ENCODE measurements around the gene RHBDL1. TPM values are rescaled to one million over a fixed set of nuclear protein-coding genes. Genes with fewer than 3 reads are reported as not detected.

RHBDL1 gene
- total and polyA plus RNA-seq, 10 of the 15 experiments (the other 5 are each of a cell fraction or from before 2014, with no cell fraction given): 0.04 to 1.3 (median 0.65) TPM; not detected in 5

- Histone ChIP-seq H3K9me3 (replicated peaks; ENCODE audit: control insufficient read depth, insufficient read depth, low read length) (no peaks in the 10 kb centered on the region), H3K4me3 (peak overlapping the region; percentile 77), H3K79me2 (ENCODE audit: control insufficient read depth, insufficient read depth, low read length) (peaks cover 24% of the 10 kb centered on the region), H3K27me3 (replicated peaks in 1 of 2; ENCODE audit: control insufficient read depth in 2 of 2, insufficient read depth in 2 of 2, low read length in 1 of 2) (no peaks in the 10 kb centered on the region), H3K27ac (ENCODE audit: control insufficient read depth, insufficient read depth) (peak overlapping the region; percentile 53; the same call in 1 of the 2 replicates), H2AFZ (ENCODE audit: control insufficient read depth, low read depth, low read length) (no peak overlapping the region), H3K36me3 (ENCODE audit: control insufficient read depth in 2 of 2, insufficient read depth in 2 of 2, low read length in 1 of 2) (peaks cover 6 to 9% of the 10 kb centered on the region in 2 experiments; a peak in 2 of 4 replicates), H4K20me1 (ENCODE audit: control insufficient read depth, insufficient read depth) (peaks cover 6% of the 10 kb centered on the region; the same call in 1 of the 2 replicates), H3K9ac (ENCODE audit: control insufficient read depth, insufficient read depth, low read length) (peak overlapping the region; percentile 88), H3K4me1 (ENCODE audit: control insufficient read depth, insufficient read depth, low read length) (peaks cover 15% of the 10 kb centered on the region), H3K4me2 (ENCODE audit: control insufficient read depth, insufficient read depth) (peak overlapping the region; percentile 98)
- ChIA-PET SMC1A (ENCODE audit: uncharacterized antibody, unreplicated experiment) (no interaction called here), RAD21 (ENCODE audit: unreplicated experiment) (interaction anchor here (0.6 to 1.2 kb wide), 4 partner anchors 9 to 99 kb away, joined by 3 to 4 read pairs (median 3); partner anchors contain the start of genes ANTKMT and WDR24), CTCF (interaction anchor here (1.0 to 1.5 kb wide), 2 partner anchors 9 to 14 kb away, joined by 3 to 4 read pairs; partner anchors contain the start of genes RHOT2 and WDR24), POLR2A (interaction anchor here (1.0 to 2.0 kb wide), 6 partner anchors 9 to 41 kb away, joined by 3 to 13 read pairs (median 4); partner anchors contain the start of genes RHOT2 and WDR24)
- intact Hi-C loops (cut with micrococcal nuclease; ENCODE audit: unreplicated experiment): loop anchor here (5.0 kb wide), 1 partner anchor 44 kb away; the partner anchor contains the start of gene METTL26
- in situ Hi-C loops (cut with MboI): no loop called here
- DNase-seq (ENCODE audit: low read depth, low spot score) (no peak), FAIRE-seq (no peak), ATAC-seq (no peak)
- TF ChIP-seq MLLT1 (IDR thresholded peaks at IDR 0.05): 0 out of 2 replicates have a peak, but pooled peaks have one; percentile 50
- TF ChIP-seq CBFB (IDR thresholded peaks at IDR 0.05; ENCODE audit: low read depth): 0 out of 2 replicates have a peak, but pooled peaks have one; percentile 11
- TF ChIP-seq KLF5 (IDR thresholded peaks at IDR 0.05; ENCODE audit: partially characterized antibody): no peak
- no peak for TF ChIP-seq WRNIP1 (IDR thresholded peaks at IDR 0.05; ENCODE audit: borderline replicate concordance, low read depth, low read length)
- TF ChIP-seq CREM (IDR thresholded peaks at IDR 0.05; ENCODE audit: low read depth): no peak
- peak in 2 of 3 experiments; percentile 7 to 15; a peak in 1 of 6 replicates for TF ChIP-seq CTCF (IDR thresholded peaks at IDR 0.05 in 2 of 3, conservative IDR thresholded peaks at IDR 0.05 in 1 of 3; ENCODE audit: control insufficient read depth in 2 of 3, extremely low read depth in 1 of 3, insufficient read depth in 1 of 3, low read depth in 3 of 3, low read length in 3 of 3)
- TF ChIP-seq ZBTB4 (CRISPR knock-in tag; IDR thresholded peaks at IDR 0.05): no peak
- BruUV-seq (replicated peaks): no TSS peak
- 52% methylated on average over 44 of the region's 44 CpGs for WGBS (ENCODE audit: insufficient coverage, insufficient replicate concordance, low lambda C conversion rate, missing lambda C conversion rate)
Observed at GRCh38 chr16:680967-681745, 5.7 kb downstream of the RHBDL1 start.
